GM12878 (cell line): Measurements from ENCODE around the gene LRIG3. TPM values are rescaled to one million over a fixed set of nuclear protein-coding genes. Genes with fewer than 3 reads are reported as not detected.

ENCODE experiments used
- ATAC-seq: fragments of 200-7000 bp; cut with Tn5 transposase; 3 replicates; pipeline ENCODE4 v1.9.1; 2020; ENCODE audit warnings: mild to moderate bottlenecking, moderate library complexity
- BruUV-seq: library from RNA; stranded (reverse); fragments of 400-500 nt; replicated peaks from 2 replicates; lab custom pipeline; 2021; lab: Mats Ljungman, UMichigan
- CTCF ChIA-PET: fragments of 300-600 bp; sonication (Branson Sonifier 250); formaldehyde crosslinking; extraction: SDS; loops from one replicate; lab custom pipeline; 2021; ENCODE audit warnings: inconsistent platforms; lab: Yijun Ruan, JAX
- POLR2A ChIA-PET: fragments of 350-600 bp; formaldehyde crosslinking; extraction: SDS; loops from one replicate; lab custom pipeline; 2021; ENCODE audit warnings: inconsistent platforms; lab: Charles Lee
- RAD21 ChIA-PET: fragments of 300-600 bp; sonication (Branson Sonifier 250); formaldehyde crosslinking; loops from one replicate; lab custom pipeline; 2023; ENCODE audit warnings: antibody characterized with exemption; ENCODE audit not compliant: unreplicated experiment; lab: Charles Lee
- SMC1A ChIA-PET: fragments of 300-600 bp; sonication (Branson Sonifier 250); formaldehyde crosslinking; loops from one replicate; lab custom pipeline; 2023; ENCODE audit not compliant: unreplicated experiment, uncharacterized antibody; lab: Charles Lee
- DNase-seq: peaks from one replicate; pipeline ENCODE4 v3.0.0-alpha.2; 2011; ENCODE audit warnings: low read depth, low spot score
- FAIRE-seq: peaks from 3 replicates; lab custom pipeline; 2011; peaks lifted over from hg19 to GRCh38; lab: Jason Lieb, UNC
- H2AFZ ChIP-seq: 2 replicates; pipeline ENCODE4 v1.6.0; 2011; ENCODE audit warnings: low read depth, low read length, control low read depth; ENCODE audit not compliant: control insufficient read depth
- H3K27ac ChIP-seq: 2 replicates; pipeline ENCODE4 v1.5.1; 2011; ENCODE audit warnings: control low read depth; ENCODE audit not compliant: control insufficient read depth, insufficient read depth
- H3K27me3 ChIP-seq, 2 experiments: replicated peaks in 1 of 2; 2 replicates each; pipeline versions ENCODE4 v1.6.0 to v1.6.1; 2011; ENCODE audit warnings: low read length in 1 of 2; ENCODE audit not compliant: control insufficient read depth in 2 of 2, insufficient read depth in 2 of 2
- H3K36me3 ChIP-seq, 2 experiments: 2 replicates each; pipeline ENCODE4 v1.5.1; 2011; ENCODE audit warnings: low read length in 1 of 2; ENCODE audit not compliant: control insufficient read depth in 2 of 2, insufficient read depth in 2 of 2
- H3K4me1 ChIP-seq: 2 replicates; pipeline ENCODE4 v1.6.1; 2011; ENCODE audit warnings: mild to moderate bottlenecking, low read length, moderate library complexity, mixed read lengths; ENCODE audit not compliant: control insufficient read depth, insufficient read depth
- H3K4me2 ChIP-seq: 2 replicates; pipeline ENCODE4 v1.6.0; 2011; ENCODE audit warnings: control low read depth; ENCODE audit not compliant: control insufficient read depth, insufficient read depth
- H3K4me3 ChIP-seq: fragments of 200-600 bp; sonication (generic); 2 replicates; pipeline ENCODE4 v1.5.1; 2016
- H3K79me2 ChIP-seq: 2 replicates; pipeline ENCODE4 v1.6.0; 2011; ENCODE audit warnings: low read length; ENCODE audit not compliant: control insufficient read depth, insufficient read depth
- H3K9ac ChIP-seq: 2 replicates; pipeline ENCODE4 v1.8.0; 2011; ENCODE audit warnings: low read length, control low read depth, mixed read lengths; ENCODE audit not compliant: control insufficient read depth, insufficient read depth
- H3K9me3 ChIP-seq: replicated peaks from 3 replicates; pipeline ENCODE4 v1.5.1; 2011; ENCODE audit warnings: mild to moderate bottlenecking, low read length; ENCODE audit not compliant: control insufficient read depth, insufficient read depth
- H4K20me1 ChIP-seq: 2 replicates; pipeline ENCODE4 v1.6.0; 2011; ENCODE audit not compliant: control insufficient read depth, insufficient read depth
- BCL11A ChIP-seq: IDR thresholded peaks from 2 replicates; pipeline ENCODE4 v1.6.1; 2011; ENCODE audit warnings: low read depth, low read length
- BHLHE40 ChIP-seq, 2 experiments: fragments of 450-650 bp in 1 of 2; IDR thresholded peaks; 2 replicates each; pipeline ENCODE4 v1.6.1; 2011 to 2017; ENCODE audit warnings: low read depth in 2 of 2, borderline replicate concordance in 1 of 2, improper control_type of control experiment in 1 of 2, low read length in 1 of 2, mild to moderate bottlenecking in 1 of 2
- CBX3 ChIP-seq: fragments of 200-600 bp; sonication (generic); IDR thresholded peaks from 2 replicates; pipeline ENCODE4 v1.6.1; 2016; ENCODE audit warnings: low read depth, borderline replicate concordance
- CHD2 ChIP-seq: IDR thresholded peaks from 2 replicates; pipeline ENCODE4 v1.6.1; 2011; ENCODE audit warnings: low read depth, low read length, improper control_type of control experiment, borderline replicate concordance
- FOXM1 ChIP-seq: IDR thresholded peaks from 2 replicates; pipeline ENCODE4 v1.6.1; 2012; ENCODE audit warnings: low read depth, mild to moderate bottlenecking, inconsistent platforms, low read length, moderate library complexity
- MTA2 ChIP-seq: fragments of 450-650 bp; IDR thresholded peaks from 2 replicates; pipeline ENCODE4 v1.6.1; 2016; ENCODE audit warnings: low read depth, mild to moderate bottlenecking, moderate library complexity
- NR2F1 ChIP-seq: fragments of 450-650 bp; conservative IDR thresholded peaks from 2 replicates; pipeline ENCODE4 v1.6.1; 2017; ENCODE audit warnings: mild to moderate bottlenecking
- WGBS: methylation state at CpG from one replicate; pipeline ENCODE4 v1.1.6; 2016; ENCODE audit warnings: low lambda C conversion rate; ENCODE audit not compliant: insufficient replicate concordance, insufficient coverage; ENCODE audit errors: missing lambda C conversion rate; 5-methylcytosine and 5-hydroxymethylcytosine counted together
- in situ Hi-C: fragments of 300-500 bp; cut with MboI; formaldehyde crosslinking; loops from 9 replicates; pipeline ENCODE4 v1.14.3; 2018; ENCODE audit warnings: mixed read lengths
- intact Hi-C: fragments of 100-400 bp; cut with micrococcal nuclease; formaldehyde crosslinking; loops from one replicate; pipeline ENCODE4 v1.14.2; 2022; ENCODE audit not compliant: unreplicated experiment
- polyA plus RNA-seq, 11 experiments: library from polyadenylated mRNA; depleted of rRNA in 4 of 11; unstranded in 6 of 11; stranded (reverse) in 5 of 11; fragments of >200 nt; fragmentation: Nextera tagmentation in 4 of 11; fragmentation: Illumina TruSeq in 1 of 11; extraction: Ambion mirVana in 4 of 11; extraction: Trizol in 1 of 11; gene quantifications; 1 replicate in 1 of 11; 2 replicates in 10 of 11; pipeline versions ENCODE4 v1.2.1 to v1.2.3, GENCODE V29; 2011 to 2016; ENCODE audit warnings: inconsistent platforms in 2 of 11, missing spikeins in 2 of 11, low read depth in 1 of 11
- total RNA-seq, 4 experiments: library from RNA; depleted of rRNA in 3 of 4; stranded (reverse); fragments of >200 nt in 3 of 4; fragmentation: Illumina TruSeq in 1 of 4; extraction: Trizol in 1 of 4; gene quantifications; 2 replicates each; pipeline versions ENCODE4 v1.2.1 to v1.2.3, GENCODE V29; 2013 to 2021
- TF ChIP-seq, protein P1 (sequence below): IDR thresholded peaks from 2 replicates; pipeline ENCODE4 v1.6.1; 2012; ENCODE audit warnings: low read length, inconsistent platforms
- TF ChIP-seq, protein P2 (sequence below): IDR thresholded peaks from 2 replicates; pipeline ENCODE4 v1.6.1; 2011; ENCODE audit warnings: mild to moderate bottlenecking, low read depth, low read length, moderate library complexity; ENCODE audit not compliant: insufficient replicate concordance
- TF ChIP-seq, protein P3 (sequence below): fragments of 450-650 bp; IDR thresholded peaks from 2 replicates; pipeline ENCODE4 v1.6.1; 2016; ENCODE audit warnings: mild to moderate bottlenecking

LRIG3 gene
- total and polyA plus RNA-seq, 10 of the 15 experiments (the other 5 are each of a cell fraction or from before 2014, with no cell fraction given): 0.95 to 8.5 (median 5.0) TPM

DNA sequence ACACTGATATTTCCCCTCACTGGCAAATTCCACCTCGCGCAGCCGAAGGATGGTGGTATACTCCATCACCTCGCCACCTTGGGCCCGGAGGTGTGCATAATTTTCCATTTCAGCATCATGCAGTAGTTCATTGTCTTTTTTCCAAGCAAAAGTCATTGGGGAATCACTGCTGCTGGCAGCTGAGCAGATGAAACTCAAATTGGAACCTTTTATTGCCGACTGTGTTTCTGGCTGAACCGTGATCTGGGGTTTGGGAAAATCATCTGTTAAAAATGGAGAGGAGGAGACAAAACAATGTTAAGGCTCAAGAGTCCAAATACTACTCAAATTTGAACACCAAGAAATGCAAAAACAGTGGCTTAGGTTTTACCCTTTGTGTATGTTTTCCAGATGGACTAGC lies 39.7 kb downstream of the LRIG3 start (continued):
- TF ChIP-seq FOXM1: no peak
- TF ChIP-seq, all 136 proteins: peak for 0

DNA sequence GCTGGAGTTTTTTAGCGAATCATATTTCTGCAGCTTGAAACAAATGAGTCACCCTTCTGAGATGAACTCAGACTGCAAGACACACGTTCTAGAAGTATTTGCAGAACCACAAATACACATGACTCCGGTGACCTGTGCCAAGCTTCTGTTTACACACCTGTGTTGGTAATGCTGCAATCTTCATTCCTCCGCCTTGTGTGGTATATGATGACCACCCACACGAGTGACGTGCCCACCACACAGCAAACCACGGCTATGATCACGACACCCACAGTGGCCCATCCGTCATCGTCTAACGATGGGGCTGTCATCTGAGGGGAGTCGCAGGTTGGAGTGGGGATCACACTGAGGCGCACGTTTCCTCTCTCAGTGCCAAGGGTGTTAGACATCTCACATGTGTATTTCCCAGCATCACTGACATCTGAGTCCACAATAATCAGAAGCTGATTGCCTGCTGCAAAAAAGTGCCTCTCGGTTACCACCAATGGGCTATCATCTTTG lies 43.0 kb downstream of the LRIG3 start:
- ChIA-PET SMC1A (interaction anchor here (0.7 to 1.0 kb wide), 2 partner anchors 222 to 920 kb away, joined by 3 to 4 read pairs; no protein-coding TSS in a partner anchor), CTCF (interaction anchor here (0.7 to 1.7 kb wide), 2 partner anchors 9 to 11 kb away, joined by 3 to 4 read pairs; no protein-coding TSS in a partner anchor), RAD21 (no interaction called here), POLR2A (no interaction called here)
- intact Hi-C loops: no loop called here
- Histone ChIP-seq H3K4me3 (no peak overlapping the region), H3K4me1 (no peaks in the 10 kb centered on the region), H3K79me2 (no peaks in the 10 kb centered on the region), H2AFZ (no peak overlapping the region), H3K27ac (no peak overlapping the region), H4K20me1 (no peaks in the 10 kb centered on the region), H3K27me3 (no peaks in the 10 kb centered on the region), H3K9ac (no peak overlapping the region), H3K36me3 (no peaks in the 10 kb centered on the region; a peak in 2 of 4 replicates), H3K4me2 (no peak overlapping the region), H3K9me3 (no peaks in the 10 kb centered on the region)
- WGBS: 50% methylated on average over 15 of the region's 15 CpGs
- in situ Hi-C loops: no loop called here
- FAIRE-seq: no peak
- no peak for DNase-seq
- peak; percentile 13; the same call in 1 of the 2 replicates for TF ChIP-seq BCL11A
- TF ChIP-seq, protein P1, sequence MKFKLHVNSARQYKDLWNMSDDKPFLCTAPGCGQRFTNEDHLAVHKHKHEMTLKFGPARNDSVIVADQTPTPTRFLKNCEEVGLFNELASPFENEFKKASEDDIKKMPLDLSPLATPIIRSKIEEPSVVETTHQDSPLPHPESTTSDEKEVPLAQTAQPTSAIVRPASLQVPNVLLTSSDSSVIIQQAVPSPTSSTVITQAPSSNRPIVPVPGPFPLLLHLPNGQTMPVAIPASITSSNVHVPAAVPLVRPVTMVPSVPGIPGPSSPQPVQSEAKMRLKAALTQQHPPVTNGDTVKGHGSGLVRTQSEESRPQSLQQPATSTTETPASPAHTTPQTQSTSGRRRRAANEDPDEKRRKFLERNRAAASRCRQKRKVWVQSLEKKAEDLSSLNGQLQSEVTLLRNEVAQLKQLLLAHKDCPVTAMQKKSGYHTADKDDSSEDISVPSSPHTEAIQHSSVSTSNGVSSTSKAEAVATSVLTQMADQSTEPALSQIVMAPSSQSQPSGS: no peak
- no peak for TF ChIP-seq CBX3
- TF ChIP-seq, protein P2, sequence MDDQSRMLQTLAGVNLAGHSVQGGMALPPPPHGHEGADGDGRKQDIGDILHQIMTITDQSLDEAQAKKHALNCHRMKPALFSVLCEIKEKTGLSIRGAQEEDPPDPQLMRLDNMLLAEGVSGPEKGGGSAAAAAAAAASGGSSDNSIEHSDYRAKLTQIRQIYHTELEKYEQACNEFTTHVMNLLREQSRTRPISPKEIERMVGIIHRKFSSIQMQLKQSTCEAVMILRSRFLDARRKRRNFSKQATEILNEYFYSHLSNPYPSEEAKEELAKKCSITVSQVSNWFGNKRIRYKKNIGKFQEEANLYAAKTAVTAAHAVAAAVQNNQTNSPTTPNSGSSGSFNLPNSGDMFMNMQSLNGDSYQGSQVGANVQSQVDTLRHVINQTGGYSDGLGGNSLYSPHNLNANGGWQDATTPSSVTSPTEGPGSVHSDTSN: peak; percentile 13
- TF ChIP-seq CHD2: no peak
- TF ChIP-seq, protein P3, sequence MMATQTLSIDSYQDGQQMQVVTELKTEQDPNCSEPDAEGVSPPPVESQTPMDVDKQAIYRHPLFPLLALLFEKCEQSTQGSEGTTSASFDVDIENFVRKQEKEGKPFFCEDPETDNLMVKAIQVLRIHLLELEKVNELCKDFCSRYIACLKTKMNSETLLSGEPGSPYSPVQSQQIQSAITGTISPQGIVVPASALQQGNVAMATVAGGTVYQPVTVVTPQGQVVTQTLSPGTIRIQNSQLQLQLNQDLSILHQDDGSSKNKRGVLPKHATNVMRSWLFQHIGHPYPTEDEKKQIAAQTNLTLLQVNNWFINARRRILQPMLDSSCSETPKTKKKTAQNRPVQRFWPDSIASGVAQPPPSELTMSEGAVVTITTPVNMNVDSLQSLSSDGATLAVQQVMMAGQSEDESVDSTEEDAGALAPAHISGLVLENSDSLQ: peak; percentile 60; the same call in 1 of the 2 replicates
- TF ChIP-seq NR2F1: 0 out of 2 replicates have a peak, but pooled peaks have one; percentile 20
- TF ChIP-seq MTA2: peak; percentile 74; the same call in 1 of the 2 replicates
- TF ChIP-seq BHLHE40 (IDR thresholded peaks at IDR 0.05; ENCODE audit: borderline replicate concordance in 1 of 2, low read depth in 2 of 2, low read length in 1 of 2): peak; percentile 40 to 78; a peak in 3 of 4 replicates
- peak; percentile 18; the same call in 1 of the 3 replicates for ATAC-seq
- no TSS peak for BruUV-seq
